Fibroblast of peridontal ligament (primary cell): ENCODE measurements around the gene MALT1.
"Not testable (repeated sequence)": the region's sequence is repeated elsewhere in the genome, so short reads cannot be mapped to it uniquely, and the experiment has no call there.

Source experiments
- DNase-seq: peaks from one replicate; pipeline ENCODE4 v3.0.0-alpha.2; 2010; ENCODE audit errors: extremely low read depth

MALT1 gene

DNA sequence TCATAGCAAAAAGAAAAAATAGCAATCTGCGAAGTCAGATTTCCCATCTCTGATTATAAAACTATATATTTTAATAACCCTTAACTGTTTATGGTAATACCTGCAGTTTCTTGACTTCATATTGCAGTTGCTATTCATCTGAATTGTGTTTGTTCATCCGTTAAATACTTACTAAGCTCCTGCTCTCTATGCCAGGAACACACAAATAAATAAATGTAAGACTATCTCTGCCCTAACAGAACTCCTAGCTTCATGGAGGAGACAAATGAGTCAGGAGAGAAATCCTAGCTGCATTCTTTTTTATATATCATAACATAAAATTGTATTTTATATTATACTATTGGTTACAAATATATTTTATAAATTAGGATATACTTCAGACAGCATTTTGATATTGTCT lies 61.2 kb downstream of the MALT1 start:
- DNase-seq = no peak

DNA sequence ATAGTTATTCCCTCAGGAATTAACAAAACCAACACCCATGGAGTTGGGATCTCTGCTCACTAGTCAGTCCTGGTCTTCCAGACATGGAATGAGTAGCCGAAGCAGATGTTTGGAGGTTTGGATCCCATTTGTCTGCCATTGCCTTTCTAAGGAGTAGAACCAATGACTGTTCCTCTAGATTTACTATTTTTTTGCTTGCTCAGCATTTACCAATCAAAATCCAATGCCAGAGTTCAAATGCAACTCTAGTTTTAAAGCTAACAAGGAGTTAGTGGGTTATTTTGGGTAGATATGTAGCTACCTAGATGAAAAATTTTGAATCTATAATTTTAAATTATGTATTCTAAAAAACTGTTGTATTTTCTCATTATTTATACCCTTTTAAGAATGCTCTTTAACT lies 62.6 kb downstream of the MALT1 start:
- DNase-seq = no peak

DNA sequence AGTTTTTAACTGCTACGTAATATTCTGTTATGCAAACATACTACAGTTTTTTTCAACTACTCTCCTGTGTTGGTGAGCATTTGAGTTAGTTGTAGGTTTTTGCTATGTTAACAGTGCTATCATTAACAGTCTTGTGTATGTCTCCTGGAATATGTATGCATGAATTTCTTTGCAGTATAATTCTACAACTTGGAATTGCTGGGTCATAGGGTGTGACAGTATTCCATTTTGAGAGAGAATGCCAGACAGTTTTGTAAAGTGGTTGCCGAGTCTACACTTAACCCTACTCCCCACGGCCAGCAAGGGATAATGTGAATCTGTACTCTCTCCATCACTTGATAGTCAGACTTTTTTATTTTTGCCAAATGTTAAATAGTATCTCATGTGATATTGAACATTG lies 67.1 kb downstream of the MALT1 start:
- DNase-seq = no peak

- DNase-seq = no peak
Measured at GRCh38 chr18:58745914-58746313, 74.6 kb downstream of the MALT1 start.

DNA sequence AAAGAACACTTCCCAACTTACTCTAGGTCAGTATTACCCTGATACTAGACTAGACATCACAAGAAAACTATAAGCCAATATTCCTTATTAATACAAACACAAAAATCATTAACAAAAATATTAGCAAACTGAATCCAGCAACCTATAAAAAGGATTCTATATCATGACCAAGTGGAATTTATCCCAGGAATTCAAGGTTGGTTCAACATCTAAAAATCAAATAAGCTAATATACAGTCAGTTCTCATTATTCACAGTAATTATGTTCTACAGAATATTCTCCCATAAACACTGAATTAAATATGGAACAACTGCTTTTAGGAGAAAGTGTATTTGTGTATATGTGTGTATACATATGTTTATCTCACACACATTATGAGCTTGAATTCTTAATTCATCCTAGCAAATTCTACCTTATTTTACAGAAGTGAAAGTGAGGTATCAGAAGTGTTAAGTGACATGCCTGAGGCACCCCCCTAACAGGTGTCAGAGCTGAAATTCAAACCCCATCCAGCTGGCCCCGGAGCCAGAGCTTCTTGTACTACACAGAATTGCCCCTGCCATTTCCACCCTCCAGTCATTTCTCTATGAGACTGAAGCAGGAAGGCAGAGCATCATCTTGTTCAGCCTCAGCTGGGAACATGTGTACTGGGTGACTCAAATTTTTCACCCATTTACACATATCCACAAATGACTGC lies 77.8 kb downstream of the MALT1 start:
- no peak for DNase-seq

DNA sequence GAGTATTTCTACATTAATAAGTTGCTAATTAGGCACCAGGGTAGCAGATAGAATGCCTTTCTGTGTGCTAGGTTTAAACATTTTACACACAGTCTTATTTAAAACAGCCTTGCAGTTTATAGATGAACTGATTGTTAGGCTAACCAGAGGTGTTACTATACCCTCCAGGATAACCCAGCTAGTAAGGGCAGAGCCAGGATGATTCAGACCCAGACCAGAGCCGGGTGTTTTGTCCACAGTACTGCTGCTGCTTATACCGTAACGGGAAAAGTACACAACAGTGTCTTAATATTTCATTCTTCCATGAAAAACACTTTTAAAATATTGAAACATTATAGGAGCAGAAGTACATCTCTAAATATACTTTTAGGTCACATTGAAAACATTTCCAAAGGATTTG lies 82.7 kb downstream of the MALT1 start:
- peak; percentile 28 for DNase-seq

GRCh38 chr18:58754544-58755068 lies 83.3 kb downstream of the MALT1 start:
- DNase-seq = no peak

DNA sequence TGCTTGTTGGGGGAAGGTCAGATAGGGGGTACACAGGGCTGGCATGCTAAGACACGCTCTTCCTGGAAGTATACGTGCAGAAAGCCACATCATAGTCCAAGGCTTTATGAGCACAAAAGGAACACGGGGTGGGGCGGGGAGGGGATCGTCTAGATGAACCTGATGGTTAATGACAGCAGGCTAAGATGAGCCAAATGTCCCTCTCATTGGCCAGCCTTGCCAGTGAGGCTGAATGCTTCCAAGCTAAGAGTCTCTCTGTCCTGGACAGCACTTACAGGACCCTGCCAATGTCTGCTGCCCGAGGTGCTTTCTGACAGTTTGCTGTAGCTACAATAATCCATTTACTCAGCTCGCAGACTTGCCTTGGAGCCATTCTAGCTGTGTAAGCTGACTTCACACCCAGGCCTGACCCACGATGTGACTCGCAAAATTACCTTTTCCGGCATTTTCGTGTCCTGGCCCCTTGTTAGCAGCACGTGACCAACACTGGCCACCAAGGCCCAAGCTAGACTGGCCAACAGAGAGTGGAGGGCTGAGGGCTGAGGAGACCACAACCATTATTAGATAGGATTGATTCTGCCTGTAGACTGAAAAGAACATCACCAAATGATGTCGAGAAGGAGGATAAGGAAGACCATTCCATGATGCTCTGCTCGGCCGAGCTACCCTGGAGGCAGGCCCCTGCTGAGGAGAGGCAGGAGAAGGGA lies 84.2 kb downstream of the MALT1 start:
- no peak for DNase-seq

DNA sequence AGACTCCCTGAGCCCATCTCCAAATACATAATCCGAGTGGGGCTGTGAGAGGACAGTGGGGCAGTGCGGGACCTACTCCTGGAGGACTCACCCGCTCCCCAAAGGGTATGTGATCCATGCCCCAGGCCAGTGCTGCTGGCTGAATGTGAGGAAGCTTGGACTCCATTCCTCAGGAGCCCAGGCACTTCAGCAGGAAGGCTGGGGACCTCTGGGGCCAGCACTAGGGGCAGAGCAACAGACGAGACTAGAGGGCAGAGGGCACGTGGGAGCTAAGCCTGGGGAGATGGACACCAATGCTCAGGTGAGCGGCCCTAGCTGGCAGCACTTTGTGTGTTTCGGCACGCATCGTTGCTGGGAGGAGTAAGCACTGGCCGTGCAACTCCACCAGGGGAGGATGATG lies 84.9 kb downstream of the MALT1 start:
- DNase-seq = no peak

- no peak for DNase-seq
Measured at GRCh38 chr18:58756596-58757240, 85.5 kb downstream of the MALT1 start.

DNA sequence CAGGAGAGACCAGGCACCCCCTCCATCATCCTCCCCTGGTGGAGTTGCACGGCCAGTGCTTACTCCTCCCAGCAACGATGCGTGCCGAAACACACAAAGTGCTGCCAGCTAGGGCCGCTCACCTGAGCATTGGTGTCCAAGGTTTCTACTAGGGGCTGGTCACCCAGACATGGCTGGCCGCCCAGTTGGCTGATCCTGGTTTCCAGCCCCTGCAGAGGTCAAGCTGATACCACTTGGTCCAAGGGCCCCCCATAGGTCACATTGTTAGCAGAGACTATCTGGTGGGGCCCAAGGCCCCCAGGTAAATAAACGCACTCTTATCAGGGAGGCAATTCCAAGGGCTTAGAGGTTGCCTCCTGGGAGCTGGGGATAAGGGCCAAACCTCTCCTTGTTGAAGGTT lies 86.1 kb downstream of the MALT1 start:
- DNase-seq = not testable (repeated sequence)

DNA sequence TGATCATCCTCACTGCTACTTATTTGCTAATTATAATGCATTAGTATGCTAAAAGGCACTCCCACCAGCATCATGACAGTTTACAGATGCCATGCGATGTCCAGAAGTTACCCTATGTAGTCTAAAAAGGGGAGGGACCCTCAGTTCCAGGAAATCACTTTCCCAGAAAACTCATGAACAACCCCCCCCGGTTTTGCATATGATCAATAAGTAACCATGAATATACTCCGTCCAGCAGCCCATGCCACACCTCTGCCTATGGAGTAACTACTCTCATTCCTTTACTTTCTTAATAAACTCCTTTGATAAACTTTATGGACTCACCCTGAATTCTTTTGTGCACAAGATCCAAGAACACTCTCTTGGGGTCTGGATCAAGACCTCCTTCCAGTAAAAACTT lies 86.8 kb downstream of the MALT1 start:
- DNase-seq = no peak

DNA sequence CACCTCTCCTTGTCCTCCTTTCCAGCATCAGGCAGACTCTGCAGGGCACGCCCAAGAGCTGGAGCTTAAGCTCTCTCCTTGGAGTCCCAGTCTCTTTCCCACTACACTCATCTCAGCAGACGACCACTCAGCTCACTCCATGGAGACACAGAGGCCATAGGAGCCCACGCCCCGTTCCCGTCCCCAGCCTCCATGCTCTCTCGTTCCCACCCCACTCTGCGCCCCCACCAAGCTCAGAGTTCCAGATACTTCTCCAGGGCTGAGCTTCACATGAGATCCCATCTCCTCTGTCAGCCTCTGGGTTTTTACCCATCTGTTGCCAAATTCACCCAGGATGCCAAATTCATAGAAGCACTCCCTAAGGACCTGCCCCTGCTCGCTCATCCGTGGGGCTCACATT lies 87.3 kb downstream of the MALT1 start:
- no peak for DNase-seq

- DNase-seq = no peak
Measured at GRCh38 chr18:58761241-58761969, 90.1 kb downstream of the MALT1 start.

- DNase-seq = no peak
Measured at GRCh38 chr18:58761970-58762780, 90.9 kb downstream of the MALT1 start.

DNA sequence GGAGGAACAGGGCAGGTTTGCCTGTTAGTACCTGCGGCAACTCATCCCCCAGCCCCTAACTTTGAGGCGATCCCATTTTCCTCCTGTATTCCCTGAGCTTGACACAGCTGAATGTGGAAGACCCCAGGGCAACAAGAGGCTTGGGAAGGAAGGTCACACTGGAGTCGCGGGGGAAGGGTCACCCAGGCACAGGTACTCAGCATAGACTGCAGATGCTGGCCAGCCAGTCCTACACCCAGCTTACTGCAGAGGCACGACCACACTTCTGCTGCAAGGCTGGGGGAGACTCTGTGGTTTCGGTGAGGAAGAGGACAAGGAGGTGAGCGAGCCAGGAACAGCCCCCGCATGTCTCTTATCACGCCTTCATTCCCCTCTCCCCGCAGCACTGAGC lies 91.5 kb downstream of the MALT1 start:
- DNase-seq = no peak

GRCh38 chr18:58766164-58766563 lies 94.9 kb downstream of the MALT1 start:
- no peak for DNase-seq

DNA sequence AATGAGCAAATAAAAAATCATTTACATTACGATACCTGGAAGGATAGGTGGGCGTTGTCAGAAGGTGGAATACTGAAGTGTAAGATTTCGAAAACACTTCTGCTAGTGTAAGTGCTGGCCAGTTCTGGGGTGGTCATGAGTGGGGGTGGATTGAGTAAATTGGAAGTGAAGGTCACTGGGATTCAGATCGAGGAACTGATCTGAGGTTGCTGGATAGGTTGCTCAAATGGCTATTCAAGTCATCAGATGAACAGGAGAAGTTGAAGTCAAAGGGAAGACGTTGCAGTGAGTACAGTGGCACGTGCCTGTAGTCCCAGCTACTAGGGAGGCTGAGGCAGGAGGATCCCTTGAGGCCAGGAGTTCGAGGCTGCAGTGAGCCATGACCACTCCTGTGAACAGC lies 95.7 kb downstream of the MALT1 start:
- no peak for DNase-seq

DNA sequence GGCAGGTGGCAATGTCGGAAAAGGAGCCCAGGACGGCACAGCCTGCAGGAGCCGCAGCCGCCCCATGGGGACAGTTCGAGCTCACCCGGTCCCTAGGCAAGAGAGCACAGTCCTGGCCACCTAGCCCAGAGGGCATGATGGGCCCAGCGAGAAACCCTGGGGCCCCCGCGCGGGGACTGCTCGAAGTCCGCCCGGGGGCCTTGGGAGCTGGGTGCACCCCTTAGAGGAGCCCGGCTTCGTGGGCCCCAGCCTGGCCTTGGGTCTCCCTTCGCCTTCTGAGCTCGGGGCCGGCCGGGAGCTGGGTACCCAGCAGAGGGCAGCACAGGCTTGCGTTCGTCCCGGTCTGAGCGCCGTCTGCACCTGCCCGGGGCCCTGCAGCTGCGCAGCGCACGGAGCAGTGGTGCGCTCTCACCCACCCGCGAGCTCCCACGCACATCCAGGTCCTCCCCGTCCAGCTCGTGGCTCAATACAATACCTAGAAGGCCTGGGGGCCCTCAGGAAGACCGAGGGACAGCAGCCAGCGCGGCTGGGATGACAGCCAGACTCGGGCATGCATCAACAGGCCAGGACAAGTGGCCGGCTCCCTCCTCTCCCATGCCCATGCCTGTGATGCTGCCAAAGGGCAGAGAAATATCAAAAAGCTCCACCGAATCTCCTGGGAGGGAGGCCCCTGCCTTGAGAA lies 97.2 kb downstream of the MALT1 start:
- no peak for DNase-seq

- no peak for DNase-seq
Measured at GRCh38 chr18:58769321-58769720, 98.1 kb downstream of the MALT1 start.

- DNase-seq = no peak
Measured at GRCh38 chr18:58770601-58771000, 99.3 kb downstream of the MALT1 start.
